Panc1 (cell line): ENCODE results near the gene FRMD8. TPM values are rescaled to one million over a fixed set of nuclear protein-coding genes. Genes with fewer than 3 reads are reported as not detected.

ENCODE experiments used
- ATAC-seq: fragments of 200-7000 bp; cut with Tn5 transposase; 2 replicates; pipeline ENCODE4 v1.9.1; 2020; ENCODE audit warnings: mild to moderate bottlenecking, moderate library complexity
- BruUV-seq: library from RNA; stranded (reverse); fragments of 400-500 nt; replicated peaks from 2 replicates; lab custom pipeline; 2021; lab: Mats Ljungman, UMichigan
- CTCF ChIA-PET: fragments of 300-600 bp; sonication (Branson Sonifier 250); formaldehyde crosslinking; loops from one replicate; lab custom pipeline; 2022; ENCODE audit warnings: antibody characterized with exemption; lab: Charles Lee
- POLR2A ChIA-PET: fragments of 300-600 bp; sonication (Branson Sonifier 250); formaldehyde crosslinking; loops from one replicate; lab custom pipeline; 2022; ENCODE audit warnings: antibody characterized with exemption; lab: Charles Lee
- DNase-seq: peaks from one replicate; pipeline ENCODE4 v3.0.0-alpha.2; 2010; ENCODE audit warnings: low read depth, low spot score
- H3K27ac ChIP-seq: 2 replicates; pipeline ENCODE4 v1.5.1; 2011; ENCODE audit warnings: mild to moderate bottlenecking, low read length, inconsistent platforms
- H3K27me3 ChIP-seq: fragments of 200-500 bp; sonication (Bioruptor generic); 2 replicates; pipeline ENCODE4 v1.6.0; 2014; ENCODE audit warnings: low read length, inconsistent platforms; ENCODE audit not compliant: control insufficient read depth, insufficient read depth
- H3K36me3 ChIP-seq: fragments of 200-500 bp; sonication (Bioruptor generic); 2 replicates; pipeline ENCODE4 v1.5.1; 2014; ENCODE audit warnings: inconsistent platforms, mild to moderate bottlenecking, low read length, moderate library complexity; ENCODE audit not compliant: control insufficient read depth, insufficient read depth
- H3K4me1 ChIP-seq: 2 replicates; pipeline ENCODE4 v1.5.1; 2011; ENCODE audit warnings: inconsistent platforms, mild to moderate bottlenecking, low read length, moderate library complexity; ENCODE audit not compliant: control insufficient read depth, insufficient read depth
- H3K4me3 ChIP-seq, 2 experiments: 2 replicates each; pipeline ENCODE4 v1.5.1; 2011 to 2012; ENCODE audit warnings: low read depth in 2 of 2, low read length in 2 of 2, mild to moderate bottlenecking in 2 of 2, inconsistent platforms in 1 of 2, moderate library complexity in 1 of 2
- H3K9me3 ChIP-seq: fragments of 200-500 bp; sonication (Bioruptor generic); 2 replicates; pipeline ENCODE4 v1.5.1; 2014; ENCODE audit warnings: low read depth, mild to moderate bottlenecking, inconsistent platforms, low read length, moderate library complexity; ENCODE audit not compliant: control insufficient read depth, insufficient read depth
- POLR2AphosphoS5 ChIP-seq: IDR thresholded peaks from 2 replicates; pipeline ENCODE4 v1.6.1; 2012; ENCODE audit warnings: mild to moderate bottlenecking, low read depth, low read length, moderate library complexity
- SIN3A ChIP-seq: IDR thresholded peaks from 2 replicates; pipeline ENCODE4 v1.6.1; 2012; ENCODE audit warnings: low read depth, mild to moderate bottlenecking, low read length, moderate library complexity, borderline replicate concordance; ENCODE audit not compliant: insufficient read depth
- TCF7L2 ChIP-seq: IDR thresholded peaks from 2 replicates; pipeline ENCODE4 v1.6.1; 2011; ENCODE audit warnings: mild to moderate bottlenecking, low read depth, low read length, inconsistent platforms
- in situ Hi-C: cut with HindIII; loops from 2 replicates; pipeline ENCODE4 v1.10.0; 2016; ENCODE audit warnings: low sequenced_read_pairs, low pct_unique_long_range_greater_than_20kb
- intact Hi-C: fragments of 100-400 bp; cut with micrococcal nuclease; formaldehyde crosslinking; loops from one replicate; pipeline ENCODE4 v1.10.0; 2022; ENCODE audit not compliant: unreplicated experiment
- total RNA-seq: library from RNA; stranded (reverse); gene quantifications from one replicate; pipeline ENCODE4 v1.2.1, GENCODE V29; 2021; ENCODE audit not compliant: unreplicated experiment
- TF ChIP-seq, protein P1 (sequence below): fragments of 450-650 bp; IDR thresholded peaks from 2 replicates; pipeline ENCODE4 v1.5.1; 2017; ENCODE audit warnings: mild to moderate bottlenecking
- TF ChIP-seq, protein P2 (sequence below), 2 experiments: IDR thresholded peaks; 2 replicates each; pipeline ENCODE4 v1.6.1; 2011 to 2012; ENCODE audit warnings: low read depth in 2 of 2, control low read depth in 1 of 2, low read length in 1 of 2, mild to moderate bottlenecking in 1 of 2, moderate library complexity in 1 of 2; ENCODE audit not compliant: insufficient read depth in 1 of 2

The FRMD8 gene
- total RNA-seq, 1 experiment from 2014 or later, result 85.8 TPM

DNA sequence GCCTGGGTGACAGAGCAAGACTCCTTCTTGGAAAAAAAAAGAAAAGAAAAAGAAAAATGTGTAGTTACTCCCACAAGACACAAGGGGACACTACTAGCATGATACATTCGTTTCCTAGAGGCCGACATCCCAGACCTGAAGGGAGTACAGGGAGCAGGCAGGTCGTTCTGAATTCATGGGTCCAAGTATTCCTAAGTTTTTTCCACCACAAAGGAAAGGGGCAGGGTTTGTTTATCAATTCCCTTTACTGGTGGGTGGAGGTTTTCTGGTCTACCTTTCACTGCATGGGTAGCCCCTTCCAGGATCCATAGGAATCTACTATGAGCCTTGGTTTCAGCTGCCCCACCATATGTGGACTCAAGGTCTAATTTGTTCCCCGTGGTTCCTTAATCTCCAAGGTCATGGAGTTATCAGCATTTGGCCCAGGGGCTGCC is 20.1 kb upstream of the FRMD8 start:
- TF ChIP-seq POLR2AphosphoS5, result no peak
- TF ChIP-seq, protein P1, sequence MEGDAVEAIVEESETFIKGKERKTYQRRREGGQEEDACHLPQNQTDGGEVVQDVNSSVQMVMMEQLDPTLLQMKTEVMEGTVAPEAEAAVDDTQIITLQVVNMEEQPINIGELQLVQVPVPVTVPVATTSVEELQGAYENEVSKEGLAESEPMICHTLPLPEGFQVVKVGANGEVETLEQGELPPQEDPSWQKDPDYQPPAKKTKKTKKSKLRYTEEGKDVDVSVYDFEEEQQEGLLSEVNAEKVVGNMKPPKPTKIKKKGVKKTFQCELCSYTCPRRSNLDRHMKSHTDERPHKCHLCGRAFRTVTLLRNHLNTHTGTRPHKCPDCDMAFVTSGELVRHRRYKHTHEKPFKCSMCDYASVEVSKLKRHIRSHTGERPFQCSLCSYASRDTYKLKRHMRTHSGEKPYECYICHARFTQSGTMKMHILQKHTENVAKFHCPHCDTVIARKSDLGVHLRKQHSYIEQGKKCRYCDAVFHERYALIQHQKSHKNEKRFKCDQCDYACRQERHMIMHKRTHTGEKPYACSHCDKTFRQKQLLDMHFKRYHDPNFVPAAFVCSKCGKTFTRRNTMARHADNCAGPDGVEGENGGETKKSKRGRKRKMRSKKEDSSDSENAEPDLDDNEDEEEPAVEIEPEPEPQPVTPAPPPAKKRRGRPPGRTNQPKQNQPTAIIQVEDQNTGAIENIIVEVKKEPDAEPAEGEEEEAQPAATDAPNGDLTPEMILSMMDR, result peak; percentile 96
- TF ChIP-seq, protein P2, sequence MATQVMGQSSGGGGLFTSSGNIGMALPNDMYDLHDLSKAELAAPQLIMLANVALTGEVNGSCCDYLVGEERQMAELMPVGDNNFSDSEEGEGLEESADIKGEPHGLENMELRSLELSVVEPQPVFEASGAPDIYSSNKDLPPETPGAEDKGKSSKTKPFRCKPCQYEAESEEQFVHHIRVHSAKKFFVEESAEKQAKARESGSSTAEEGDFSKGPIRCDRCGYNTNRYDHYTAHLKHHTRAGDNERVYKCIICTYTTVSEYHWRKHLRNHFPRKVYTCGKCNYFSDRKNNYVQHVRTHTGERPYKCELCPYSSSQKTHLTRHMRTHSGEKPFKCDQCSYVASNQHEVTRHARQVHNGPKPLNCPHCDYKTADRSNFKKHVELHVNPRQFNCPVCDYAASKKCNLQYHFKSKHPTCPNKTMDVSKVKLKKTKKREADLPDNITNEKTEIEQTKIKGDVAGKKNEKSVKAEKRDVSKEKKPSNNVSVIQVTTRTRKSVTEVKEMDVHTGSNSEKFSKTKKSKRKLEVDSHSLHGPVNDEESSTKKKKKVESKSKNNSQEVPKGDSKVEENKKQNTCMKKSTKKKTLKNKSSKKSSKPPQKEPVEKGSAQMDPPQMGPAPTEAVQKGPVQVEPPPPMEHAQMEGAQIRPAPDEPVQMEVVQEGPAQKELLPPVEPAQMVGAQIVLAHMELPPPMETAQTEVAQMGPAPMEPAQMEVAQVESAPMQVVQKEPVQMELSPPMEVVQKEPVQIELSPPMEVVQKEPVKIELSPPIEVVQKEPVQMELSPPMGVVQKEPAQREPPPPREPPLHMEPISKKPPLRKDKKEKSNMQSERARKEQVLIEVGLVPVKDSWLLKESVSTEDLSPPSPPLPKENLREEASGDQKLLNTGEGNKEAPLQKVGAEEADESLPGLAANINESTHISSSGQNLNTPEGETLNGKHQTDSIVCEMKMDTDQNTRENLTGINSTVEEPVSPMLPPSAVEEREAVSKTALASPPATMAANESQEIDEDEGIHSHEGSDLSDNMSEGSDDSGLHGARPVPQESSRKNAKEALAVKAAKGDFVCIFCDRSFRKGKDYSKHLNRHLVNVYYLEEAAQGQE (IDR thresholded peaks at IDR 0.05; ENCODE audit: insufficient read depth in 1 of 2, low read depth in 2 of 2, low read length in 1 of 2), result no peak
- TF ChIP-seq SIN3A, result no peak
- TF ChIP-seq TCF7L2, result no peak
- H3K4me3 ChIP-seq, result no peak overlapping the region
- ChIA-PET CTCF (no interaction called here), POLR2A (no interaction called here)
- BruUV-seq, result no TSS peak
- intact Hi-C loops, result loop anchor here (1.0 kb wide), 1 partner anchor 144 kb away; no protein-coding TSS in a partner anchor
- peak; percentile 60 for DNase-seq
- H3K27ac ChIP-seq, result peak overlapping the region; percentile 59
- H3K27me3 ChIP-seq, result no peaks in the 10 kb centered on the region
- in situ Hi-C loops, result no loop called here
- peak; percentile 92 for ATAC-seq
- peaks cover 7% of the 10 kb centered on the region for H3K4me1 ChIP-seq
- no peaks in the 10 kb centered on the region for H3K9me3 ChIP-seq
- no peaks in the 10 kb centered on the region for H3K36me3 ChIP-seq

DNA sequence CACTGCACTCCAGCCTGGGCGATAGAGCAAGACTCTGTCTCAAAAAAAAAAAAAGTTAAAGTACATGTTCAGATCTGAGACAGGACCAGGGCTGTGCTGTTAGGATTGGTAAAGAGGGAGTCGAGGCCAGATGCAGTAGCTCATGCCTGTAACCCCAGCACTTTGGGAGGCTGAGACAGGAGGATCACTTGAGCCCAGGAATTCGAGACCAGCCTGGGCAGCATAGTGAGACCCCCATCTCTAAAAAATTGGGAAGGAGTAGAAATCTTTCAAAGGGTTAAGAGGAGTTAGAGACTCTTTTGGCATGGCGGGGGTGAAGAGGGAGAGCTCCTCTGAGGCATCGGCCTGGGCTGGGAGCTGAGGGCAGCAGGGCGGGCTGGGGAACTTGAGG is 15.8 kb upstream of the FRMD8 start:
- in situ Hi-C loops, result no loop called here
- TF ChIP-seq SIN3A, result no peak
- TF ChIP-seq, protein P2 (IDR thresholded peaks at IDR 0.05; ENCODE audit: insufficient read depth in 1 of 2, low read depth in 2 of 2, low read length in 1 of 2), result no peak
- TF ChIP-seq TCF7L2, result no peak
- TF ChIP-seq, protein P1, result no peak
- no peak for TF ChIP-seq POLR2AphosphoS5
- Histone ChIP-seq H3K4me3 (no peak overlapping the region), H3K36me3 (no peaks in the 10 kb centered on the region), H3K27me3 (no peaks in the 10 kb centered on the region), H3K9me3 (no peaks in the 10 kb centered on the region), H3K27ac (no peak overlapping the region), H3K4me1 (peaks cover 7% of the 10 kb centered on the region)
- ATAC-seq (no peak), DNase-seq (no peak)
- intact Hi-C loops, result no loop called here
- ChIA-PET CTCF (interaction anchor here (0.6 kb wide), 1 partner anchor 199 kb away, joined by 3 read pairs; the partner anchor contains the start of gene ZNRD2), POLR2A (interaction anchor here (0.6 to 0.8 kb wide), 3 partner anchors 52 to 129 kb away, joined by 3 to 7 read pairs (median 5); partner anchors contain the start of gene NEAT1)
- no TSS peak for BruUV-seq
